Activated T-helper 1 cell treated with anti-CD3 and anti-CD28 coated beads, Interleukin-12 subunit alpha, Interleukin-12 subunit beta, Interleukin-2, Interleukin-4 antibody, amounts not matched to agents 30 ng/mL and 10 ng/mL and 1 ng/mL, durations not matched to agents 14 hours and 24 hours and 36 hours (primary cell): Measurements from ENCODE around the gene METTL26. TPM values are rescaled to one million over a fixed set of nuclear protein-coding genes. Genes with fewer than 3 reads are reported as not detected.

Experiments
- DNase-seq: peaks from one replicate; pipeline ENCODE4 v3.0.0; 2021; ENCODE audit warnings: low spot score
- H3K27ac Mint-ChIP-seq: one replicate; pipeline ENCODE4 v1.8.0; 2021; ENCODE audit warnings: mild to moderate bottlenecking, mixed read lengths
- H3K27me3 Mint-ChIP-seq: one replicate; pipeline ENCODE4 v1.8.0; 2022; ENCODE audit warnings: mild to moderate bottlenecking, moderate library complexity, mixed read lengths; ENCODE audit not compliant: insufficient read depth
- H3K36me3 Mint-ChIP-seq: one replicate; pipeline ENCODE4 v1.8.0; 2021; ENCODE audit warnings: low read depth, mixed read lengths
- H3K4me1 Mint-ChIP-seq: one replicate; pipeline ENCODE4 v1.8.0; 2021; ENCODE audit warnings: low read depth, mixed read lengths
- H3K4me3 Mint-ChIP-seq: one replicate; pipeline ENCODE4 v1.8.0; 2021; ENCODE audit warnings: mild to moderate bottlenecking, moderate library complexity, mixed read lengths
- H3K9me3 Mint-ChIP-seq: one replicate; pipeline ENCODE4 v1.8.0; 2021; ENCODE audit warnings: mixed read lengths
- intact Hi-C: fragments of 100-400 bp; cut with micrococcal nuclease; formaldehyde crosslinking; loops from one replicate; pipeline ENCODE4 v1.15.1; 2024
- total RNA-seq: library from RNA; stranded (reverse); gene quantifications from 2 replicates; pipeline ENCODE4 v1.2.3, GENCODE V29; 2022

Gene METTL26
- total RNA-seq, 1 donor from 2014 or later = 147 TPM

DNA sequence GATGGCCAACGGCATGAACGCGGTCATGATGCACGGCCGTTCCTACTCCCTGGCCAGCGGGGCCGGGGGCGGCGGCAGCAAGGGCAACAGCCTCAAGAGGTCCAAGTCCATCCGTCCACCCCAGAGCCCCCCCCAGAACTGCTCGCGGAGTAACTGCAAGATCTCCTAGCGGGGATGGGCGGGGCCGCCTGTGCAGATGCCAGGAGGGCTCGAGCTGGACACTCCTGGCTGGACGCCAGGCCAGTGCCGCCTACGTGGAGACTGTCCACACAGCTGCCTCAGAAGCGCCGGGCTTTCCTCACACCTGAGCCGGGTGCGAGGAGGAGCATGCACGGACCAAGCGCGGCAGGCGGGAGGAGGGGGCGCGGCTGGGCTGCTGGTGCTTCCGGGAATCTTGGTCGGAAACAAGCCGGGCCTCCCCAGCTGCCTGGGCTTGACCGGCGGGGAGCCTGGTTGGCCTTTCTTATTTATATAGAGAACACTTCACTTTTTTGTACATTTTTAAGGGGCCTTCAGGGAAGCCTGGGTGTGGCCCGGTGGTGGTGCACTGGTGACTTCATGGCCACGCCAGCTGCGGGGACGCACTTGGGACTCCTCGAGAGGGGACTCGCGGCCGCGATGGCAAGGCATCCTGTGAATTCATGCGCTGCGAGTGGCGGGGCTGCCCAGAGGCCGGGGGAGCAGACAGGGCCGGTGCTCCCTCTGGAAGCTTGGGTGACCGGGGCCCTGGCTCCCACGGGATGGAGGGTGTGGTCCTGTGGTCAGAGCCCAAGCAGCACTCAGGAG, 8.5 kb downstream of the METTL26 start:
- intact Hi-C loops = no loop called here
- Mint-ChIP-seq H3K27ac (no peak overlapping the region), H3K9me3 (no peaks in the 10 kb centered on the region), H3K27me3 (no peaks in the 10 kb centered on the region), H3K4me3 (no peak overlapping the region), H3K36me3 (no peaks in the 10 kb centered on the region), H3K4me1 (no peaks in the 10 kb centered on the region)
- DNase-seq = no peak

- intact Hi-C loops = no loop called here
- no peaks in the 10 kb centered on the region for H3K36me3 Mint-ChIP-seq
- H3K4me3 Mint-ChIP-seq = no peak overlapping the region
- DNase-seq = no peak
- H3K9me3 Mint-ChIP-seq = no peaks in the 10 kb centered on the region
- no peaks in the 10 kb centered on the region for H3K4me1 Mint-ChIP-seq
- no peak overlapping the region for H3K27ac Mint-ChIP-seq
- H3K27me3 Mint-ChIP-seq = no peaks in the 10 kb centered on the region
Measured at GRCh38 chr16:626787-627453, 9.2 kb downstream of the METTL26 start.

GRCh38 chr16:625977-626765, 9.9 kb downstream of the METTL26 start:
- no peak overlapping the region for H3K27ac Mint-ChIP-seq
- no peaks in the 10 kb centered on the region for H3K4me1 Mint-ChIP-seq
- H3K4me3 Mint-ChIP-seq = no peak overlapping the region
- intact Hi-C loops = no loop called here
- no peaks in the 10 kb centered on the region for H3K27me3 Mint-ChIP-seq
- H3K9me3 Mint-ChIP-seq = no peaks in the 10 kb centered on the region
- DNase-seq = no peak
- no peaks in the 10 kb centered on the region for H3K36me3 Mint-ChIP-seq

GRCh38 chr16:625117-625976, 10.8 kb downstream of the METTL26 start:
- H3K4me3 Mint-ChIP-seq = no peak overlapping the region
- no peaks in the 10 kb centered on the region for H3K4me1 Mint-ChIP-seq
- DNase-seq = no peak
- H3K36me3 Mint-ChIP-seq = no peaks in the 10 kb centered on the region
- no peak overlapping the region for H3K27ac Mint-ChIP-seq
- intact Hi-C loops = no loop called here
- H3K27me3 Mint-ChIP-seq = no peaks in the 10 kb centered on the region
- no peaks in the 10 kb centered on the region for H3K9me3 Mint-ChIP-seq

DNA sequence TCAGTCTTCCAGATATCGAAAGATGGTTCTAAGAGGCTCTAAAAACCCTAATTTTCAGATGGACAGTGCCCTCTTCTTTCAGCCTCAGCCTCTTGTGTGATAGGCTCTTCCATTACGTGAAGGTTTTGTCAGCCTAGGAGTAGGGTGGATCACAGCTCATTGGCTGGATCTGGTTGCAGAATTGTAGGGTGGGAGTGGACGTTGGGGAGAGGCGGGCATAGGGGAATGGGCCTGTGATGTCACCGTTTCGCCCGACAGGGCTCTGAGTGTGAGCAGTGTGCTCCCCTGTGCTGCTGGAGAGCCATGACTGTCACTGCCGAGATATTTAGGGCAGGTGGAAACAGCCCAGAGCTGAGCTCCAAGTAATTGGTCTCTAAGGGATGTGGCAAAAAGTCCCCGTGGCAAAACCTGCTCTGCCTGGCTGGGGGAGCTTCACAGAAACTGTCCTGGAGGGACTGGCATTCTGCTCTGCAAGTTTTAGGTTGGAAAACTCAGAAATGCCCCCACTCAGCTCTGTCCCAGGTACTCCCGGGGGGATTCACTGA, 11.5 kb downstream of the METTL26 start:
- Mint-ChIP-seq H3K27ac (no peak overlapping the region), H3K4me3 (no peak overlapping the region), H3K4me1 (no peaks in the 10 kb centered on the region), H3K9me3 (no peaks in the 10 kb centered on the region), H3K36me3 (no peaks in the 10 kb centered on the region), H3K27me3 (no peaks in the 10 kb centered on the region)
- intact Hi-C loops = no loop called here
- DNase-seq = no peak

DNA sequence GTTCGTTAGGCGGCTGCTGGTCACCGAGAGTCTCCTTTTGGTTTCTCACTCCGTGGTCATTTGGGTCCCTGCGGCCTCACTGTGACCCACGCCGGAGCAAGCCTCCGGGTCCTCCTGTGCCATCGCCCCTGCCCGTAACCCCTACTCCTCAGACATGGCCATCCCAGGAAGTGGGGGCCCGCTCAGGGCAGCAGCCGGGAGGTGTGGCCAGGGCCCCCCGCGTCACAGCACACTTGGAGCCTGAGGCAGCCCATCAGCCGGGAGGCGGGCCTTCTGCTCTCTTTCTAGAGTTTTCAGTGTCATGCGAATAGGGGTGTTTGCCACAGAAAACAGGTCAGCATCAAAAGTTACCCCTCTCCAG, 13.2 kb downstream of the METTL26 start:
- Mint-ChIP-seq H3K27ac (no peak overlapping the region), H3K4me1 (no peaks in the 10 kb centered on the region), H3K9me3 (no peaks in the 10 kb centered on the region), H3K27me3 (no peaks in the 10 kb centered on the region), H3K4me3 (no peak overlapping the region), H3K36me3 (no peaks in the 10 kb centered on the region)
- DNase-seq = no peak
- intact Hi-C loops = no loop called here

DNA sequence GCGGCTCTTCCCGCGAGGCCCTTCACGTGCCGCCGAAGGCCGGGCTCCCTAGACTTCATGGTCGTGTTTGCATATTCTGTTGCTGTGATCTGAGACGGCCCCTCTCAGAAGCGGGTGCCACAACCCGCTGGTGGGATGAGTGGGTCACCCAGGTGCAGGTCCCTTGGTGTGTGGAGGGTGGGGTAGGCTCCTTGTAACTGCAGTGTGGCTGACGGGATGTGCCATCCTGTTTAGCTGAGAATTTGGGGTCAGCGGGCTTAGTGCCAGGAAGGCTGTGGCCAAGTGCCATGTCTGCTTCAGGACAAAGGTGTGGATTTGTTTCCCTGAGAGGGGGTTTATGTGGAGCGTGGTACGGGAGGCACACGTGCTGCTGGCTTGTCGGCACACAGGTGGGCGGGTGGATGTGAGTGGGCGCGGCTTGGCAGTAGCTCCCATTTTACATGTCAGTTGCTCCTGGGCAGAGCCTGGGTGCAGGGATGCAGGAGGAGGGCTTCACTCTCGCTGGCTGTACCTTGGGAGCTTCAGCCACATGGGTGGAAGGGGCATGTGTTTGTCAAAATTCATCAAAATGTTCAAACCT, 14.5 kb downstream of the METTL26 start:
- no peaks in the 10 kb centered on the region for H3K27me3 Mint-ChIP-seq
- no peaks in the 10 kb centered on the region for H3K36me3 Mint-ChIP-seq
- no peak overlapping the region for H3K27ac Mint-ChIP-seq
- H3K4me3 Mint-ChIP-seq = no peak overlapping the region
- no peaks in the 10 kb centered on the region for H3K4me1 Mint-ChIP-seq
- DNase-seq = no peak
- intact Hi-C loops = no loop called here
- no peaks in the 10 kb centered on the region for H3K9me3 Mint-ChIP-seq

DNA sequence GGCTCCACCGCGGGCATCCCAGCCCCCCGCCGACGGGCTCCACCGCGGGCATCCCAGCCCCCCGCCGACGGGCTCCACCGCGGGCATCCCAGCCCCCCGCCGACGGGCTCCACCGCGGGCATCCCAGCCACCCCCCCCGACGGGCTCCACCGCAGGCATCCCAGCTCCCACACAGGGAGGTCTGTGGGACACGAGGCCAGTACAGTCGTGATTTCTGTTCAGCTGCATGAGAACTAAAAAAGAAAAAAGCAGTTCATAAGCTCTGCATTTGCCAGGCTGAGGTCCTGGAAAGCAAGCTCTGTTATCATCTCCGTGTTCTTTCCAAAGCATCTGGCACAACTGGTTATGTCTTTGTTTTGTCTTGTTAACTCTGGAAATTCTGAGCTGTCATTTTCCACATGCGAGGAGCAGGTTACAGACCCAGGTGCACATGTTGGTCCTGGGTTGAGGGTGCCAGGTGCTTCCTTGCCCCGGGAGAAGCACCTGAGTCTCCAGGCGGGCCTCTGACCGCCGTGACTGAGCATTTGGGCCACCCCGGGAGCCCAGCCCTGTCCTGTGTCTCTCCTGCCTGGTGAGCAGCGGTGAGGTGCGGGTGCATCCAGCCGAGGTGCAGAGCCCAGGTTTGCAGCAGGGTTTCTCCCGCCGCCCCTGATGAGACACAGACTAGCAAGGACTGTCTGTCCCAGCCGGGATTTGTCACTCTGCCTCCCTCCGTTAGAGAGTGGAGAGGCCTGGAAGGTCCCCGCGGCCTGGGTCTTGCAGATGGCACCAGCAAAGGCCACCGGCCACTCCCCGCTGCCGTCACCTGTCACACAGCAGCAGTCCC, 15.2 kb downstream of the METTL26 start:
- intact Hi-C loops = no loop called here
- Mint-ChIP-seq H3K4me1 (no peaks in the 10 kb centered on the region), H3K36me3 (no peaks in the 10 kb centered on the region), H3K9me3 (no peaks in the 10 kb centered on the region), H3K27ac (no peak overlapping the region), H3K27me3 (no peaks in the 10 kb centered on the region), H3K4me3 (no peak overlapping the region)
- DNase-seq = no peak

- DNase-seq = no peak
- Mint-ChIP-seq H3K27me3 (no peaks in the 10 kb centered on the region), H3K9me3 (no peaks in the 10 kb centered on the region), H3K36me3 (peaks cover 2% of the 10 kb centered on the region), H3K4me3 (no peak overlapping the region), H3K4me1 (no peaks in the 10 kb centered on the region), H3K27ac (no peak overlapping the region)
- intact Hi-C loops = no loop called here
Measured at GRCh38 chr16:619476-620100, 16.5 kb downstream of the METTL26 start.

GRCh38 chr16:617855-618254, 18.2 kb downstream of the METTL26 start:
- H3K27me3 Mint-ChIP-seq = no peaks in the 10 kb centered on the region
- H3K27ac Mint-ChIP-seq = no peak overlapping the region

More at GRCh38 chr16:617855-618254, 18.2 kb downstream of the METTL26 start:
- H3K36me3 Mint-ChIP-seq = peaks cover 3% of the 10 kb centered on the region
- H3K4me3 Mint-ChIP-seq = no peak overlapping the region
- intact Hi-C loops = no loop called here
- H3K4me1 Mint-ChIP-seq = no peaks in the 10 kb centered on the region
- no peak for DNase-seq
- no peaks in the 10 kb centered on the region for H3K9me3 Mint-ChIP-seq
